Trophoblast cell (in vitro differentiated cells and primary cell): ENCODE results near the gene FHDC1.
A peak's percentile ranks its signal among the peaks of the same experiment; 100 is the strongest.

Source experiments
- DNase-seq, 2 donors: peaks; one replicate each; pipeline ENCODE4 v3.0.0-alpha.2; 2016
- H2AFZ ChIP-seq: 2 replicates; pipeline ENCODE4 v1.6.1; 2013; ENCODE audit warnings: low read length, moderate library complexity, mild to moderate bottlenecking; ENCODE audit not compliant: insufficient read depth, poor library complexity
- H2AK5ac ChIP-seq: 2 replicates; pipeline ENCODE4 v1.6.1; 2013; ENCODE audit warnings: mild to moderate bottlenecking, low read length
- H2BK120ac ChIP-seq: 2 replicates; pipeline ENCODE4 v1.6.1; 2013; ENCODE audit warnings: low read length, mild to moderate bottlenecking, moderate library complexity; ENCODE audit not compliant: insufficient read depth, poor library complexity
- H2BK12ac ChIP-seq: 2 replicates; pipeline ENCODE4 v1.6.1; 2013; ENCODE audit warnings: mild to moderate bottlenecking, low read length, moderate library complexity
- H2BK5ac ChIP-seq: 2 replicates; pipeline ENCODE4 v1.6.1; 2013; ENCODE audit warnings: low read length, low read depth, moderate library complexity, mild to moderate bottlenecking; ENCODE audit not compliant: poor library complexity
- H3K14ac ChIP-seq: 2 replicates; pipeline ENCODE4 v1.6.1; 2013; ENCODE audit warnings: mild to moderate bottlenecking, low read length
- H3K18ac ChIP-seq: 2 replicates; pipeline ENCODE4 v1.6.1; 2013; ENCODE audit warnings: mild to moderate bottlenecking, low read length
- H3K23ac ChIP-seq: 2 replicates; pipeline ENCODE4 v1.6.1; 2013; ENCODE audit warnings: low read length
- H3K27ac ChIP-seq: 2 replicates; pipeline ENCODE4 v1.5.1; 2013; ENCODE audit warnings: low read depth, mild to moderate bottlenecking, inconsistent platforms, low read length, moderate library complexity
- H3K27me3 ChIP-seq: 2 replicates; pipeline ENCODE4 v1.6.1; 2013; ENCODE audit warnings: inconsistent platforms, mild to moderate bottlenecking, low read length, moderate library complexity; ENCODE audit not compliant: insufficient read depth
- H3K36me3 ChIP-seq, 2 experiments: 1 replicate in 1 of 2; 2 replicates in 1 of 2; pipeline ENCODE4 v1.6.1; 2013; ENCODE audit warnings: low read length in 2 of 2, mild to moderate bottlenecking in 2 of 2, moderate library complexity in 1 of 2; ENCODE audit not compliant: insufficient read depth in 2 of 2, control insufficient read depth in 1 of 2
- H3K4ac ChIP-seq: 2 replicates; pipeline ENCODE4 v1.6.1; 2013; ENCODE audit warnings: low read depth, mild to moderate bottlenecking, low read length, moderate library complexity
- H3K4me1 ChIP-seq, 2 experiments: 1 replicate in 1 of 2; 2 replicates in 1 of 2; pipeline ENCODE4 v1.6.1; 2013; ENCODE audit warnings: low read length in 2 of 2, mild to moderate bottlenecking in 2 of 2, moderate library complexity in 1 of 2; ENCODE audit not compliant: insufficient read depth in 2 of 2, control insufficient read depth in 1 of 2
- H3K4me2 ChIP-seq: 2 replicates; pipeline ENCODE4 v1.6.1; 2013; ENCODE audit warnings: inconsistent platforms, mild to moderate bottlenecking, low read length, moderate library complexity
- H3K4me3 ChIP-seq: 2 replicates; pipeline ENCODE4 v1.5.1; 2013; ENCODE audit warnings: mild to moderate bottlenecking, low read depth, low read length, inconsistent platforms
- H3K79me1 ChIP-seq: one replicate; pipeline ENCODE4 v1.6.1; 2013; ENCODE audit warnings: low read length
- H3K79me2 ChIP-seq: 2 replicates; pipeline ENCODE4 v1.6.1; 2013; ENCODE audit warnings: low read length, mild to moderate bottlenecking; ENCODE audit not compliant: control insufficient read depth, insufficient read depth, poor library complexity
- H3K9ac ChIP-seq: 2 replicates; pipeline ENCODE4 v1.6.1; 2013; ENCODE audit warnings: mild to moderate bottlenecking, low read length
- H3K9me3 ChIP-seq: 2 replicates; pipeline ENCODE4 v1.6.1; 2013; ENCODE audit warnings: low read depth, mild to moderate bottlenecking, control low read depth, inconsistent platforms, low read length; ENCODE audit not compliant: insufficient read depth
- H4K12ac ChIP-seq: 2 replicates; pipeline ENCODE4 v1.6.1; 2013; ENCODE audit warnings: low read depth, mild to moderate bottlenecking, low read length, moderate library complexity
- H4K8ac ChIP-seq: 2 replicates; pipeline ENCODE4 v1.6.1; 2013; ENCODE audit warnings: low read depth, mild to moderate bottlenecking, low read length, moderate library complexity
- H4K91ac ChIP-seq: one replicate; pipeline ENCODE4 v1.6.1; 2013; ENCODE audit warnings: low read depth, mild to moderate bottlenecking, low read length, moderate library complexity
- WGBS: extraction: QIAGEN DNeasy Blood & Tissue Kit; methylation state at CpG from one replicate; pipeline ENCODE4 v1.1.7; 2013; ENCODE audit warnings: missing lambda C conversion rate; ENCODE audit not compliant: insufficient read length, insufficient coverage; ENCODE audit errors: extremely low coverage; 5-methylcytosine and 5-hydroxymethylcytosine counted together

Gene FHDC1

DNA sequence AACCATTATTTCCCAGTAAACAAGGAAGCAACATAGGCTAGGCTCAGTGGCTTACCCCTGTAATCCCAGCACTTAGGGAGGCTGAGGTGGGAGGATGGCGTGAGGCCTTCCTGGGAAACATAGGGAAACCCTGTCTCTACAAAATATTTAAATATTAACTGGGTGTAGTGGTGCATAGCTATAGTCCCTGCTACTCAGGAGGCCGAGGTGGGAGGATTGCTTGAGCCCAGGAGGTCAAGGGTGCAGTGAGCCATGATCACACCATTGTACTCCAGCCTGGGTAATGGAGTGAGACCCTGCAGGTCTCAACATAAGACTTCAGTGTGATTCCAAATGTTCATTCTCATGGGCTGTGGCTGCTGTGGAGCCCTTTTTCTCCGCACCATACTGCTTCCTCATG, 34.9 kb downstream of the FHDC1 start:
- peak overlapping the region; percentile 47 for H2BK5ac ChIP-seq
- no peak overlapping the region for H3K4me2 ChIP-seq
- no peak overlapping the region for H3K4me3 ChIP-seq
- peak overlapping the region; percentile 20 for H3K27ac ChIP-seq
- H3K23ac ChIP-seq, result no peak overlapping the region
- peak overlapping the region; percentile 46 for H2BK12ac ChIP-seq
- H3K36me3 ChIP-seq, result peaks cover 43 to 54% of the 10 kb centered on the region in 2 experiments
- no peaks in the 10 kb centered on the region for H3K9me3 ChIP-seq
- H3K18ac ChIP-seq, result peak overlapping the region; percentile 37
- peak overlapping the region; percentile 63 for H4K91ac ChIP-seq
- H4K8ac ChIP-seq, result peak overlapping the region; percentile 24
- peak overlapping the region; percentile 20 for H2BK120ac ChIP-seq
- H3K27me3 ChIP-seq, result no peaks in the 10 kb centered on the region
- H3K14ac ChIP-seq, result peak overlapping the region; percentile 47
- no peak overlapping the region for H3K9ac ChIP-seq
- H3K4me1 ChIP-seq, result peaks cover 10 to 13% of the 10 kb centered on the region in 2 experiments
- H4K12ac ChIP-seq, result no peak overlapping the region
- H3K79me1 ChIP-seq, result peaks cover 4% of the 10 kb centered on the region
- WGBS, result no CpG with 5 or more reads among the region's 3 CpGs
- H2AFZ ChIP-seq, result no peak overlapping the region
- peak overlapping the region; percentile 14 for H2AK5ac ChIP-seq
- no peak overlapping the region for H3K4ac ChIP-seq
- no peak for DNase-seq
- no peaks in the 10 kb centered on the region for H3K79me2 ChIP-seq

DNA sequence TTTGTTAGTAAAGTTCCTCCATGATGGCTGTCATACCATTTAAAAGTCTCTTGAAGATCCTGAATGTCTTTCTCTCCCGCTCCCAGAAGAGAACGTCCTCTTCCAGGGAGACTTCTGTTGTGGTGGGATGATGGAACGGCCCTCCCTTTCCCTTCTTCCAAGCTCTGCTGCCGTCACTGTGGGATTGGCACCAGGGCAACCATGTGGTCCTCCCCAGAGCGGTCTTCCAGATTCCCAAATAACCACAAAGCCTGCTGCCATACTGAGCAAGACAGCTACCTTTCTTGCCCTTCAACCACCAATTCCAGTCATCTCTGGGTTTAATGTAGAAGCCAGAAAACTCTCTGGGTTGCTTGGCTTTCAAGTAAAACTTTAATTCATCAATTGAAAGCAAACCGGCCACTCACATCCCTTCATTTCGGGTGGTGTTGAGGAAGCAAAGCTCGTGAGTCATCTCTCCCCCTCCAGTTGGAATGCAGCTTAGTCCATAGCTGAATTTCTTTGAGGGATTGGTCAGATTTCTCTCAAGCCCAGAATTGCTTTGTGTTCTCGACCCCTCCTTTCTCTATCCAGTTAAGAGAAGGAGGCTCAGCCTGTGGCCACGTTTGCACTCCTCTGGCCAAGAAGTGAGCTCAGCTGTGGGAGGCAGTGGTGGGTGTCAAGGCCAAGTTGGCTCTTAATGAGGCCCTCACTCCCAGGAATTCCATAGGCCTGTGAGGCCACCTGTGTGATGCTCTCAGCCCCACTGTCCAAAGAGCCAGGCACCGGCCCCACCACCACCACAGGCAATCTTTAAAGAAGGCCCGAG, 36.9 kb downstream of the FHDC1 start:
- no CpG with 5 or more reads among the region's 12 CpGs for WGBS
- no peak overlapping the region for H2BK120ac ChIP-seq
- no peaks in the 10 kb centered on the region for H3K79me2 ChIP-seq

DNA sequence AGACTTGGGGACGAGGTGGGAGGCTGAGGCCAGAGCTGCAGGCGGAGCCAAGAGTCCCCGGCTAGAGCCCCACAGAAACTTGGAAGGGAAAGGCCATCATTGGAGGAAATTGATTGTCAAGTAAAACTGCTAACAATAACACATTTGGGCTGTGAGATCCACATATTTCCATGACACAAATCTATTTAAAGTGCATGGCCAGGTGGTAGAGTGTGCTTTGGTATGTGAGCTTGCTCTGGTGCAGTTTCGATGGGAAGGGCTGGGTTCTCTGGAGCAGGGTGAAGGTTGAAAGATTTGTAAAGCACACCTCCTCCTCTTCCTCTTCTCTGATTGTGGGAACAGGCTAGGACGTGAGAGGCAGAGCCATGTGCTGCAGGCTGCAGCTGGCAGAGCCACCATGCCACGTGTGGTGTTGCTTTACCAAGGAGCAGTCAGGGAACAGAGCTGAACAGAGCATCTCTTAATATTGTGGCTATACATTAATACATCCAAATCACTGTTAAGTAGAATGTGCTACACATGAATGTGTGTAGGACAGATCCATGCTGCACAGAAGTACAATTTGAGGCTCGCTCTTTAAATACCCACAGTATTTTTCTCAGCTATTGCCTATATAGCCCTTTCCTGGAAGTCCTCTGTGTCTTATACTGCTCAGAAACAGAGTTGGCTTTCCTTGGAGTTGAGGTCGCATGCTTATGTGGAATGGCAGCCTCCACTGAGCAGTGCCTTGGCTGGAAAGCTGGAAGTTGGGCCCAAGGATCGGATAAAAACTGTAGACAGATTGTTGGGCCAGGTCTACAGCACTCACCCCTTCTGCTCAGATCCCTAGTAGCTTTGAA, 37.7 kb downstream of the FHDC1 start:
- Histone ChIP-seq H3K27ac (no peak overlapping the region), H4K8ac (no peak overlapping the region), H2AFZ (no peak overlapping the region), H2BK5ac (no peak overlapping the region), H2AK5ac (no peak overlapping the region), H3K18ac (no peak overlapping the region), H3K23ac (no peak overlapping the region), H3K36me3 (peaks cover 43 to 54% of the 10 kb centered on the region in 2 experiments), H2BK120ac (no peak overlapping the region), H3K9me3 (no peaks in the 10 kb centered on the region), H3K14ac (no peak overlapping the region), H3K4me3 (no peak overlapping the region), H4K12ac (no peak overlapping the region), H3K4ac (no peak overlapping the region), H3K79me1 (peaks cover 4% of the 10 kb centered on the region), H3K9ac (no peak overlapping the region), H3K27me3 (no peaks in the 10 kb centered on the region), H3K4me2 (no peak overlapping the region), H3K79me2 (no peaks in the 10 kb centered on the region), H3K4me1 (peaks cover 10 to 13% of the 10 kb centered on the region in 2 experiments), H2BK12ac (no peak overlapping the region), H4K91ac (no peak overlapping the region)
- no peak for DNase-seq
- WGBS, result no CpG with 5 or more reads among the region's 9 CpGs

More for the DNA sequence above, 36.9 kb downstream of the FHDC1 start:
- Histone ChIP-seq H2BK5ac (no peak overlapping the region), H3K18ac (no peak overlapping the region), H3K4me2 (no peak overlapping the region), H2AK5ac (no peak overlapping the region), H3K27me3 (no peaks in the 10 kb centered on the region), H3K79me1 (peaks cover 4% of the 10 kb centered on the region), H4K8ac (no peak overlapping the region), H4K91ac (no peak overlapping the region), H3K23ac (no peak overlapping the region), H3K9ac (no peak overlapping the region), H2BK12ac (no peak overlapping the region), H3K4me3 (no peak overlapping the region), H3K9me3 (no peaks in the 10 kb centered on the region), H3K27ac (no peak overlapping the region), H3K36me3 (peaks cover 45 to 61% of the 10 kb centered on the region in 2 experiments), H3K4me1 (peaks cover 10 to 13% of the 10 kb centered on the region in 2 experiments), H3K4ac (no peak overlapping the region), H2AFZ (no peak overlapping the region), H4K12ac (no peak overlapping the region), H3K14ac (no peak overlapping the region)
- peak; percentile 27 to 63 for DNase-seq

DNA sequence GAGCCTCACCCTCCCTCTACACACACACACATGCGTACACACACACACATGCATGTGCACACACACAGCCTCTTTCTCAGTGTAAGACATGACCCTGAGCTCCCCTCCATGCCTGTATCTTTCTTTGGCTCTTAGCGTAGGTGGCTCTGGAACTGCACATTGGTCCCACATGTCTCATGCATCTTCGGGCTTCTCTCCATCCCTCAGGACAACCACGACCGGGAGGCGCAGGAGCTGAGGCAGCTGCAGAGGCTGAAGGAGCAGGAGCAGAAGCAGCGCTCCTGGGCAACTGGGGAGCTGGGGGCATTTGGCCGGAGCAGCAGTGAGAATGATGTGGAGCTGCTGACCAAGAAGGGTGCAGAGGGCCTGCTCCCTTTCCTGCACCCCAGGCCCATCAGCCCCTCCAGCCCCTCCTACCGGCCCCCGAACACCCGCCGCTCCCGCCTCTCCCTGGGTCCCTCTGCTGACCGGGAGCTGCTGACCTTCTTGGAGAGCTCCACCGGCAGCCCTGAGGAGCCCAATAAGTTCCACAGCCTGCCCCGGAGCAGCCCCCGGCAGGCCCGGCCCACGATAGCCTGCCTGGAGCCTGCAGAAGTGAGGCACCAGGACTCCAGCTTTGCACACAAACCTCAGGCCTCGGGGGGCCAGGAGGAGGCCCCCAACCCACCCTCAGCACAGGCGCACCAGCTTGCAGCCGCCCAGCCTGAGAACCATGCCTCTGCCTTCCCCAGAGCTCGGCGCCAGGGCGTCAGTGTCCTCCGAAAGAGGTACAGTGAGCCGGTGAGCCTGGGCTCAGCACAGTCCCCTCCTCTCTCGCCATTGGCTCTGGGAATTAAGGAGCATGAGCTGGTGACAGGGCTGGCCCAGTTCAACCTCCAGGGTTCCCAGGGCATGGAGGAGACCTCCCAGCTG, 38.6 kb downstream of the FHDC1 start:
- peaks cover 8 to 13% of the 10 kb centered on the region in 2 experiments for H3K4me1 ChIP-seq
- H3K23ac ChIP-seq, result no peak overlapping the region
- H3K18ac ChIP-seq, result no peak overlapping the region
- H3K9me3 ChIP-seq, result no peaks in the 10 kb centered on the region
- no peak overlapping the region for H3K4me2 ChIP-seq
- WGBS, result no CpG with 5 or more reads among the region's 28 CpGs
- H4K8ac ChIP-seq, result no peak overlapping the region
- no peak overlapping the region for H4K12ac ChIP-seq
- H3K27ac ChIP-seq, result no peak overlapping the region
- peaks cover 4% of the 10 kb centered on the region for H3K79me1 ChIP-seq
- H3K9ac ChIP-seq, result no peak overlapping the region
- H3K27me3 ChIP-seq, result no peaks in the 10 kb centered on the region
- H2BK5ac ChIP-seq, result no peak overlapping the region
- no peak overlapping the region for H4K91ac ChIP-seq
- DNase-seq, result no peak
- no peak overlapping the region for H3K4ac ChIP-seq
- no peak overlapping the region for H2BK120ac ChIP-seq
- no peak overlapping the region for H3K4me3 ChIP-seq
- H2BK12ac ChIP-seq, result no peak overlapping the region
- no peak overlapping the region for H2AK5ac ChIP-seq
- no peak overlapping the region for H2AFZ ChIP-seq
- peaks cover 43 to 52% of the 10 kb centered on the region in 2 experiments for H3K36me3 ChIP-seq
- no peak overlapping the region for H3K14ac ChIP-seq
- H3K79me2 ChIP-seq, result no peaks in the 10 kb centered on the region
